Right atrium auricular region (tissue), 2 donors: ENCODE data around the gene ZPBP. TPM values are rescaled to one million over a fixed set of nuclear protein-coding genes. Genes with fewer than 3 reads are reported as not detected.

Source experiments
- DNase-seq: peaks from one replicate; pipeline ENCODE4 v3.0.0-alpha.2; 2019; ENCODE audit warnings: low spot score
- H3K27ac ChIP-seq, 2 donors: fragments of 200-600 bp; sonication (generic); 1 replicate in 1 of 2; 2 replicates in 1 of 2; pipeline ENCODE4 v1.5.1; 2016 to 2019
- H3K27me3 ChIP-seq, 2 donors: fragments of 200-600 bp; sonication (generic); one replicate each; pipeline versions ENCODE4 v1.5.1 to v1.6.0; 2017 to 2019
- H3K36me3 ChIP-seq: fragments of 200-600 bp; sonication (generic); one replicate; pipeline ENCODE4 v1.5.1; 2016
- H3K4me1 ChIP-seq, 2 donors: fragments of 200-600 bp; sonication (generic); one replicate each; pipeline versions ENCODE4 v1.5.1 to v1.6.0; 2017 to 2019
- H3K4me3 ChIP-seq, 2 donors: fragments of 200-600 bp; sonication (generic); 1 replicate in 1 of 2; 2 replicates in 1 of 2; pipeline ENCODE4 v1.5.1; 2017 to 2019; ENCODE audit warnings: mild to moderate bottlenecking in 1 of 2, moderate library complexity in 1 of 2
- H3K9me3 ChIP-seq, 2 donors: fragments of 200-600 bp; sonication (generic); one replicate each; pipeline ENCODE4 v1.5.1; 2019
- total RNA-seq, 2 donors: library from RNA; depleted of rRNA; stranded (reverse); fragments of >200 nt; gene quantifications; one replicate each; pipeline ENCODE4 v1.1.0, GENCODE V29; 2016
- TF ChIP-seq, protein P1 (sequence below), 2 donors: fragments of 200-600 bp; sonication (generic); IDR thresholded peaks; one replicate each; pipeline ENCODE4 v1.5.1; 2019; ENCODE audit warnings: antibody characterized with exemption in 2 of 2

Gene ZPBP
- total RNA-seq, 2 donors from 2014 or later, result not detected

DNA sequence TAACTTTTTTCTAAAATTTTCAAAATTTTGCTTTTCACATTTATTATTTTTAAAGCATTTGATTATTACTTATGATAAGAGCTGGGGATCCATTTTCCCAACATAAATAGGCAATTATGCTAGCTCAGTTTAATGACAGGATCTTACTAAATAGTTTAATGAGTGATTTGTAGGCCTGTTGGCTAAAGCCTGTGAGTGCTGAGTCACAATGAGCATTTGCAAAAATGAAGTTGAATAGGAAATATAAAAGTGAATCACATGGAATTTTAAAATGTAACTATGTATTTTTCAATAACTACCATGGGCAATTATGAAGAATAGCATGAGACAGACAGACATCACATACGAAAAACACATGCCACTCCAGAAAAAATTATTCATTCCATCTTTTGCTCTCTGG, 45.1 kb upstream of the ZPBP start:
- Histone ChIP-seq H3K4me3 (no peak overlapping the region), H3K27ac (no peak overlapping the region), H3K4me1 (no peaks in the 10 kb centered on the region), H3K9me3 (no peaks in the 10 kb centered on the region), H3K36me3 (no peaks in the 10 kb centered on the region), H3K27me3 (no peaks in the 10 kb centered on the region)
- TF ChIP-seq, protein P1, sequence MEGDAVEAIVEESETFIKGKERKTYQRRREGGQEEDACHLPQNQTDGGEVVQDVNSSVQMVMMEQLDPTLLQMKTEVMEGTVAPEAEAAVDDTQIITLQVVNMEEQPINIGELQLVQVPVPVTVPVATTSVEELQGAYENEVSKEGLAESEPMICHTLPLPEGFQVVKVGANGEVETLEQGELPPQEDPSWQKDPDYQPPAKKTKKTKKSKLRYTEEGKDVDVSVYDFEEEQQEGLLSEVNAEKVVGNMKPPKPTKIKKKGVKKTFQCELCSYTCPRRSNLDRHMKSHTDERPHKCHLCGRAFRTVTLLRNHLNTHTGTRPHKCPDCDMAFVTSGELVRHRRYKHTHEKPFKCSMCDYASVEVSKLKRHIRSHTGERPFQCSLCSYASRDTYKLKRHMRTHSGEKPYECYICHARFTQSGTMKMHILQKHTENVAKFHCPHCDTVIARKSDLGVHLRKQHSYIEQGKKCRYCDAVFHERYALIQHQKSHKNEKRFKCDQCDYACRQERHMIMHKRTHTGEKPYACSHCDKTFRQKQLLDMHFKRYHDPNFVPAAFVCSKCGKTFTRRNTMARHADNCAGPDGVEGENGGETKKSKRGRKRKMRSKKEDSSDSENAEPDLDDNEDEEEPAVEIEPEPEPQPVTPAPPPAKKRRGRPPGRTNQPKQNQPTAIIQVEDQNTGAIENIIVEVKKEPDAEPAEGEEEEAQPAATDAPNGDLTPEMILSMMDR (IDR thresholded peaks at IDR 0.05), result no peak
- no peak for DNase-seq

DNA sequence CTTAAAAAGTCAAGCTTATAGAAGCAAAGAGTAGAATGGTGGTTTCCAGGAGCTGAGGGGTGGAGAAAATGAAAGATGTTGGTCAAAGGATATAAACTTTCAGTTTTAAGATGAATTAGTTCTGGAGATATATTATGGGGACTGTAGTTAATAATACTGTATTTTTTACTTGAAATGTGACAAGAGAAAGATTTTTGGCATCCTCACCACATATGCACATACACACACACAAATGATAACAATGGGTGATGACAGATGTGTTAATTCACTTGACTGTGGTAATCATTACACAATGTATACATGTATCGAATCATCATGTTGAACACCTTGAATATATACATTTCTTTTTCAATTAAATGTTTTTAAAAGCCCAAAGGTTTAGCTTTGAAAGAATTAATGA, 32.7 kb upstream of the ZPBP start:
- no peaks in the 10 kb centered on the region for H3K36me3 ChIP-seq
- no peaks in the 10 kb centered on the region for H3K4me1 ChIP-seq
- no peak for DNase-seq
- H3K27me3 ChIP-seq, result no peaks in the 10 kb centered on the region
- no peak overlapping the region for H3K27ac ChIP-seq
- H3K4me3 ChIP-seq, result no peak overlapping the region
- TF ChIP-seq, protein P1 (IDR thresholded peaks at IDR 0.05), result no peak
- H3K9me3 ChIP-seq, result peaks cover 0 to 6% of the 10 kb centered on the region in 2 donors

GRCh38 chr7:50121286-50121685, 28.2 kb upstream of the ZPBP start:
- no peaks in the 10 kb centered on the region for H3K27me3 ChIP-seq
- no peak overlapping the region for H3K27ac ChIP-seq
- TF ChIP-seq, protein P1 (IDR thresholded peaks at IDR 0.05), result no peak
- H3K4me3 ChIP-seq, result no peak overlapping the region
- H3K4me1 ChIP-seq, result no peaks in the 10 kb centered on the region
- H3K36me3 ChIP-seq, result no peaks in the 10 kb centered on the region
- DNase-seq, result no peak
- H3K9me3 ChIP-seq, result no peaks in the 10 kb centered on the region

GRCh38 chr7:50119815-50120637, 27.0 kb upstream of the ZPBP start:
- no peaks in the 10 kb centered on the region for H3K9me3 ChIP-seq
- TF ChIP-seq, protein P1 (IDR thresholded peaks at IDR 0.05), result no peak
- no peaks in the 10 kb centered on the region for H3K4me1 ChIP-seq
- no peaks in the 10 kb centered on the region for H3K36me3 ChIP-seq
- H3K27ac ChIP-seq, result no peak overlapping the region
- DNase-seq, result no peak
- no peak overlapping the region for H3K4me3 ChIP-seq
- H3K27me3 ChIP-seq, result no peaks in the 10 kb centered on the region

DNA sequence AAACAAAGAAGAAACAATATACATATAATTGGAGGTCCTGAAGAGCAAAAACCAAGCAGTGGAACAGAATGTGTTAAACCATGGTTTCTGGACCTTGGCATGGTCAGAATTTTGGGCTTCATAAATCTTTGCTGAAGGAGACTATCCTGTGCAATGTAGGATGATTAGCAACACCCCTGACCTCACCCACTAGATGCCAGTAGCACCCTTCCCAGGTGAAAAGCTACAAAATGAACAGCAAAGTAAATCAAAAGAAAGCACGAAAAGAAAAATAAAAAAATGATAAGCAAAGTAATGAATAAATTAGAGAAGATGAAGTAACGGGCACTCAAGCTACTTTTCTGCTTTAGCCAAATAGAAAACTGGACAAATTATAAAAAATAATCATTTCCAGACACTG, 19.2 kb upstream of the ZPBP start:
- Histone ChIP-seq H3K36me3 (no peaks in the 10 kb centered on the region), H3K27me3 (no peaks in the 10 kb centered on the region), H3K9me3 (peaks cover 4 to 21% of the 10 kb centered on the region in 2 donors), H3K27ac (no peak overlapping the region), H3K4me3 (no peak overlapping the region), H3K4me1 (no peaks in the 10 kb centered on the region)
- TF ChIP-seq, protein P1 (IDR thresholded peaks at IDR 0.05), result no peak
- no peak for DNase-seq

DNA sequence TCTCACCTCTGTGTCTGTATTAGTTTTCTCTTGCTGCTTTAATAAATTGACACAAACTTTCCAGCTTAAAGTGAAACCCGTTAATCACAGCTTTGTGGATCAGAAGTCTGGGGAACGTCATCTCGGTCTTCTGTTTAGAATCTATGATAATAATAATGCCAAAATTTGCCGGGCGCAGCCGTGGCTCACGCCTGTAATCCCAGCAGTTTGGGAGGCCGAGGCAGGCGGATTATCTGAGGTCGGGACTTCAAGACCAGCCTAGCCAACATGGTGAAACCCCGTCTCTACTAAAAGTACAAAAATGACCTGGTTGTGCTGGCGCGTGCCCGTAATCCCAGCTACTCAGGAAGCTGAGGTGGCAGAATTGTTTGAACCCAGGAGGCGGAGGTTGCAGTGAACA, 8.8 kb upstream of the ZPBP start:
- TF ChIP-seq, protein P1 (IDR thresholded peaks at IDR 0.05), result no peak
- no peaks in the 10 kb centered on the region for H3K9me3 ChIP-seq
- H3K27me3 ChIP-seq, result no peaks in the 10 kb centered on the region
- no peak overlapping the region for H3K4me3 ChIP-seq
- H3K27ac ChIP-seq, result no peak overlapping the region
- no peaks in the 10 kb centered on the region for H3K36me3 ChIP-seq
- no peak for DNase-seq
- no peaks in the 10 kb centered on the region for H3K4me1 ChIP-seq
